GM19463 (cell line): Measurements from ENCODE around the gene LSMEM2.
"Not testable (repeated sequence)": the region's sequence is repeated elsewhere in the genome, so short reads cannot be mapped to it uniquely, and the experiment has no call there.

Experiments
- ATAC-seq: cut with Tn5 transposase; IDR thresholded peaks from one replicate; pipeline ENCODE4 v1.9.1; 2021; ENCODE audit warnings: mild to moderate bottlenecking, moderate library complexity; ENCODE audit not compliant: unreplicated experiment

The LSMEM2 gene

DNA sequence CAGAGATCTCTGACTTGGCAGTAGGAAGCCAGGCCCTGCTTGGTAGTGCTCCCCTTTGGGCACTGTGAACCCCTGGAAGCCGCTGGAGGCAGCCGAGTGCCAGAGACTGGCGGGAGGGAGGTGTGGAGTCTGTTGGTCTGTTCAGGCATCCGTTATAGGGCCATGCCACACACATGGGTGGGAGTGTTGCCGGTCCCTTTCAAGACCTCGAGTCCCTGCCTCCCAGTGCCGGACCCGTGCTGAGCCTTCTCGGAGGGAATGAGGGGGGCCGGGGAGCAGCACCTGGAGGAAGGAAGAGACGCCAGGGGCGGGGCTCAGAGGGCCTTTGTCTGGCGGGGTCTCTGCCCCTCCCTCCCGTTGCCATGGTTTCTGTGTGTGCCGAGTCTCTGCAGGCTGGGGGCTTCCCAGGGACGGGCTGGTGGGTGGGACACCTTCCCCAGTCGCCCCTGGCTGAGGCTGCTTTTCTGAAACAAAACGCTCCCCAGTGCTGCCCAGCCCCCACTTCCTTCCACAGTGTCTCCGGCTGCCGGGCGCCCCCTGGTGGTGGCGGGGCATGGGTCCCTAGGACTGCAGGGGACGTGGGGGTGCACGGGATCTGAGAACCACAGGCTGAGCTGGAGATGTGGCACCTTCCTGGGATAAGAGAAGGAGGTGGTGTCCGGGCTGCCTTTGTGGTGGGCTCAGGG is 32.9 kb upstream of the LSMEM2 start:
- ATAC-seq, result peak; percentile 64

GRCh38 chr3:50246517-50246954 is 32.4 kb upstream of the LSMEM2 start:
- ATAC-seq, result peak; percentile 63

GRCh38 chr3:50248387-50248786 is 30.5 kb upstream of the LSMEM2 start:
- no peak for ATAC-seq

DNA sequence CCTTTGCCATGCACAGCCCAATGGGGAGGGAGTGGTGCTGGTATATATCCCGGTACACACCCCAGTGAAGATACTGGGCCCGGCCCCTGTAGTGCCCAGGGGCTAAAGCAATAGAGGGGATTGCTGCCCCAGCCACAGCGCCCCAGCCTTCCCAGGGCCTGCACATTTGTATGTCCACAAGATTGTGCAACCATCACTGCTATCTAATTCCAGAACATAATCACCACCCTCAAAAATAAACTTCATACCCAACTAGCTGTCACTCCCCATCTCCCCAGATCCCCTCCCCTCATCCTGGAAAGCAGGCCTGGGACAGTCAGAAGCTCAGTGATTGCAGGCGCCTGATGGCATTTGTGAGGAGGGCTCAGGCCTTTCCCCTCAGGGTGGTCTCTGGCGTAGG is 29.4 kb upstream of the LSMEM2 start:
- no peak for ATAC-seq

GRCh38 chr3:50250514-50250913 is 28.4 kb upstream of the LSMEM2 start:
- no peak for ATAC-seq

DNA sequence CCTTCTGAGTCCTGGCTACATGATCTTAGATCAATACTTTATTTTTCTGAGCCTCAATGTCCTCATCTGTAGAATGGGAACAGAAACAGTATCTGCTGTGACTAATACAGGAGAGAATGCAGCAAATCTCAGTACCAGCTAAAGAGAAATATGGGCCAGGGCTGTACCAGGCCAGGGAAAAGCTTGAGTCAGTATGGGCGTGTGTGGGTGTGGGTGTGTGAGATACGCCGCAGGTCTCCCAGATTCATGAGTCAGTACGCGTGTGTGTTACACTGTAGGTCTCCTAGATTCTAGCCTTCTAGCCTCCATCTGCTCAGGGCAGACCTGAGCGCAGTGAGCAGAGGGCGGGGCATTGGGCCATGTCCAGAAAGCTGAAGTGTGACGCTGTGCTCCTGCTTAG is 27.7 kb upstream of the LSMEM2 start:
- no peak for ATAC-seq

GRCh38 chr3:50254577-50255250 is 24.2 kb upstream of the LSMEM2 start:
- no peak for ATAC-seq

GRCh38 chr3:50255251-50255615 is 23.7 kb upstream of the LSMEM2 start:
- no peak for ATAC-seq

DNA sequence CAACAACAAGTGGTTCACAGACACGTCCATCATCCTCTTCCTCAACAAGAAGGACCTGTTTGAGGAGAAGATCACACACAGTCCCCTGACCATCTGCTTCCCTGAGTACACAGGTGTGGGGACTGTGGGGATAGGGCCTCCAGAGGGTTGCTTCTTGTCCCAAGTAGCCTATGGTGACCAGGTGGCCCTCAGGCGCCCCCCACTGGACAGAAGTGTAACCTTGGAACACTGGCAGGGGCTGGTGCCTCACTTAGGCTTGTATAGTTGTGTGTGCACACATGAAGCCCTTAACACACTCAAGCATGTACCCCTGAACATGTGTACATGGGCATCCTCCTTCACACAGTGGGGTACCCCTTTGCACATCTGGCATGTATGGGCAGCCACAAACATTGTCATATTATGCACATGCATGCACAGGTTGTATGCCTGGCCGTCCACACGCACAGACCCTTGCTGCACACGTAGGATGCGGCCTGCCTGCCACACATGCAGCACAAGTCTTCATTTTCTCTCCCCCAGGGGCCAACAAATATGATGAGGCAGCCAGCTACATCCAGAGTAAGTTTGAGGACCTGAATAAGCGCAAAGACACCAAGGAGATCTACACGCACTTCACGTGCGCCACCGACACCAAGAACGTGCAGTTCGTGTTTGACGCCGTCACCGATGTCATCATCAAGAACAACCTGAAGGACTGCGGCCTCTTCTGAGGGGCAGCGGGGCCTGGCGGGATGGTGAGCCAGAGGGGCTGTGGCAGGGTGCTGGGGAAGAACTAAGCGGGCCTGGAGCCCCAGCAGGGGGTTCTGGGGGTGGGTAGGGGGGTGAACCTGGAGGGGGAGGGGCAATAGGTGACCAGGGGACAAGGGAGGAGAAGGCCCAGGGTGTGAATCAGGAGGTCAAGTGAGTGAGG is 21.7 kb upstream of the LSMEM2 start:
- ATAC-seq, result no peak

- no peak for ATAC-seq
Measured at GRCh38 chr3:50258029-50258680, 20.7 kb upstream of the LSMEM2 start.

DNA sequence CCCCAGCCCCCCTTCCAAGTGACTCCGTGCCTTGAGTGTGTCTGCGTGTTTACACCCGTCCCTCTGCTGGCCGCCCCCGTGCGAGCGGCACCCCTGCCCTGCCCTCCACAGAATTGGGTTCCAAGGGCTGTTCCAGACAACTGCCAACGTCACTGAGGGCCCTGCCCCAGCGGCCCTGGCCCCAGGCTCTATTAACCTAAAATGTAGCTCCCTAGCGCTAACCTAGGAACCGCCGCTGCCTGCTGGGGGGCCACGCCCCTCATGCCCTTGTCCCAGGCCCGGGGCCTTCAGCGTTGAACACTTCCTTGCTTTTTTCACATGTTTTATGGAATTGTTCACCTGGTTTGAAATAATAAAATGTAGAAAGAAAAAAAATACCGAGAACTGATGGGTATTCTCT is 19.9 kb upstream of the LSMEM2 start:
- no peak for ATAC-seq

- ATAC-seq, result peak; percentile 13
Measured at GRCh38 chr3:50259432-50260026, 19.4 kb upstream of the LSMEM2 start.

DNA sequence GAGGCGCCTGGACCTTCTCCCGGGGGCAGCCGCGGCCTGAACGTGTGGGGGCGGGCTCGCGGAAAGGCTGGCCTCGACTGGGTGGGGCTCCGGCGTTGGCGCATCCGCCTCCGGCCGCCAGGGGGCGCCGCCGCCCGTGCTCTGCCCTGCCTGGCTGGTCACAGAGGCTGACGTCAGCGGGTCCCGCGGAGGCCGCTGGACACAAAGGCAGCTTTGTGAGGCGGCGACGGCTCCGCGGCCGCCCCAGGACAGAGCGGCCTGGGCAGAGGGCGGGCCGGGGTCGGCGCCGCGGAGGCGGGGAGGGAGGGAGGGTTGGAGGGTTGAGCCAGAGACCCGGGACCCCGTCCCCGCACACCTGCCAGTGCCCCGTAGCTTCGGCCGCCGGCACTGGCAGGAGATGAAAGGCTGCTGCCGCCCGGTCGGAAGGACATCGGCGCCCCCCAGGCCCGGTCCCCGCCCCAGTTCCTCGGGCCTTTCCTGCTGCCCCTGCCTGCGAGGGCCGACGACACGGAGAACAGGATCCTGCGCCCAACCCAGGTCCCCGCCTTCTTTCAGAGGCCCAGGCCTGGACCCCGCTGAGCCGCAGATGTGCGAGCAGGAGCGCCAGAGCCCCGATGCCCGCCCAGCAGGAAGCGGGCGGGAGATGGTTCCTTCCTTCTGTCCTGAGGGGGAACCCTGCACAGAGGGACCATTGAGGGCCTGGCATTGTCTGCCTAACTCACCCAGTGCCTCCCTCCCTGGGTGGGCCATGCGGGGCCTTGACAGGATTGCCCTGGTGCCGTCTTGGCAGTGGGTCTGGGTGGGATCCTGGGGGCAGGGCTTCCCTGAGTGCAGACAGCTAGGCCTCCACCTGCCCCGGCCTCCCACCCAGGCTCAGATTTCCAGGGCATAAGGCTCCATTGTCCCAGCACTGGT is 18.6 kb upstream of the LSMEM2 start:
- ATAC-seq, result peak; percentile 95

GRCh38 chr3:50260942-50261441 is 17.9 kb upstream of the LSMEM2 start:
- ATAC-seq, result no peak

DNA sequence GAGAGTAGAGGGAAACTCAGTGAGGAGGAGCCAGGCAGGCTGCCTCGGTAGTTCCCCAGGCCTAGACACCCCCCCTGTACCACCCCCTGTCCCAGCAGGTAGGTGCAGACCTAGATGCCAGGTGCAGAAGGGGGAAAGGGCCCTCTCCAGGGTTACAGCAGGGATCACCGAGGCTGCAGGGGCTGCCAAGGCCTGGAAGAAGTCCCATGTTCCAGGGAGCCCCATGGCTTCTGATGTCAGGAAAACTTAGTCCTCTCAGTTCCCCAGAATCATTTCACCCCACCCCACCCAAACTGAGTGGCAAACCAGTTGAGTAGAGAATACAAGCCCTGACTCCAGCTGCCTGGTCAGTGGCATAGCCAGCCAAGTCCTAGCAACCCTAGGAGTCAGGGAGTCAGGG is 17.4 kb upstream of the LSMEM2 start:
- ATAC-seq, result no peak

- ATAC-seq, result not testable (repeated sequence)
Measured at GRCh38 chr3:50262200-50262599, 16.7 kb upstream of the LSMEM2 start.

- ATAC-seq, result no peak
Measured at GRCh38 chr3:50262778-50263177, 16.1 kb upstream of the LSMEM2 start.

DNA sequence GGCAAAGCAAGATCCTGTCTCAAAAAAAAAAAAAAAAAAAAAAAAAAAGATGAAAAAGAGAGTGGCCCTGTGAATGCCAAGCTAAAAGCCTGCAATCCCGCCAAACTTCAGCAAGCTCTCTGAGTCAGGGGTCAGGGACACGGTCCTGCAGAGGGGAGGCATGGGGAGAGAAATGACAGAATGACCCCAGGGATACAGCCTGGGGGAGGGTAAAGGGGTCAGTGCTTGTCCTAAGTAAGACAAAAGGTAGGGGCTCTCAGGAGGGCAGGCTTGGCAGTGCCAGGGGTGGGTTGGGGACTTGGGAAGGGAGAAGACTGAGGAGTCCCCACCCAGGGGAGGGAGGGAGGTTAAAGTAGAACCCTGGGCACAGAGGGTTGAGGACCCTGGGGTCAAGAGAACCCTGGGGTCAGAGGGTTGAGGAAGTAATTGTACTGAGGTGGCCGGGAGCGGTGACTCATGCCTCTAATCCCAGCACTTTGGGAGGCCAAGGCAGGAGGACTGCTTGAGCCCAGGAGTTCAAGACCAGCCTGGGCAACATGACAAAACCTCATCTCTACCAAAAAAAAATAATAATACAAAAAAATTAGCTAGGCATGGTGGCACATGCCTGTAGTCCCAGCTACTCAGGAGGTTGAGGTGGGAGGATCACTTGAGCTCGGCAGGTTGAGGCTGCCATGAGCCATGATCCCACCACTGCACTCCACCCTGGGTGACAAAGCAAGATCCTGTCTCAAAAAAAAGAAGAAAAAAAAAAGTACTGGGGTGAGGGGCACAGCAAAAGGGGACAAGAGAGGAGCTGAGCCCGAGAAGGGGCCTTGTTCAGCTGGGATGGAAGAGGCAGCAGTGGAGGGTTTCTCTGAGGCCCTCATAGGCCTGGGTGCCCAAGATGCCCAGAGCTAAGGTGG is 15.2 kb upstream of the LSMEM2 start:
- ATAC-seq, result no peak
